Mammary epithelial cell (primary cell): ENCODE data around the gene DSTN.

ENCODE experiments used
- CTCF ChIP-seq, 2 donors: IDR thresholded peaks in 1 of 2; conservative IDR thresholded peaks in 1 of 2; 2 replicates each; pipeline ENCODE4 v1.5.1; 2011 to 2012; ENCODE audit warnings: inconsistent platforms in 2 of 2, low read length in 2 of 2, mild to moderate bottlenecking in 2 of 2, control low read depth in 1 of 2, low read depth in 1 of 2; ENCODE audit not compliant: insufficient read depth in 1 of 2; ENCODE audit errors: extremely low read depth in 1 of 2
- EZH2 ChIP-seq: IDR thresholded peaks from 2 replicates; pipeline ENCODE4 v1.6.1; 2012; ENCODE audit warnings: low read length, inconsistent platforms, borderline replicate concordance

- TF ChIP-seq EZH2 (no peak), CTCF (conservative IDR thresholded peaks at IDR 0.05 in 1 of 2, IDR thresholded peaks at IDR 0.05 in 1 of 2; ENCODE audit: extremely low read depth in 1 of 2, insufficient read depth in 1 of 2, low read depth in 1 of 2, low read length in 2 of 2) (no peak)
These were observed 57.5 kb downstream of the DSTN start for GRCh38 chr20:17627101-17627955.
